Esophagus squamous epithelium (tissue), 4 donors: ENCODE results near the gene CAMK2D.

Experiments used
- POLR2A ChIP-seq, 4 donors: fragments of 450-650 bp; IDR thresholded peaks; one replicate each; pipeline ENCODE4 v1.6.1; 2017; ENCODE audit warnings: antibody characterized with exemption in 4 of 4, mild to moderate bottlenecking in 4 of 4, moderate library complexity in 3 of 4
- TF ChIP-seq, protein P1 (sequence below), 6 experiments: fragments of 450-650 bp in 4 of 6; fragments of 200-600 bp in 2 of 6; sonication (generic) in 2 of 6; IDR thresholded peaks; one replicate each; pipeline ENCODE4 v1.5.1; 2016 to 2019; ENCODE audit warnings: antibody characterized with exemption in 6 of 6, mild to moderate bottlenecking in 4 of 6, moderate library complexity in 4 of 6

DNA sequence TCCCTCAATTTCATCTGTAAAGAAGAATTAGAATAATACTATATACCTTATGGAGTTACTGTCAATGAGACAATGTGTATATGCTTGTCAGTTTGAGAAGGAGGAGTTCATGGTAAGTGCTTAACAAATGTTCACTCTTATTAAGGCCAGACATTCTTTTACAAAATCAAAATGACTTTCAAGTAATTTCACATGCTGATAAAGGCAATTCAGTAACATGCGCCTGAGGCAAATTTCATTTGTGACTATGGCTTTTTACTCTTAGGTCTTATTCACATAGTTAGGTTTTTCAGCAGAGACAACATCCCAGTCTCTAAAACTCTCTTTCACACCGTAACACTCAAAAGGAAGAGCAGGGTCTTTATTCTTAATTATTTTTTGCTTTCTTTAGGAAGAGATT is 174.4 kb downstream of the CAMK2D start:
- TF ChIP-seq, protein P1, sequence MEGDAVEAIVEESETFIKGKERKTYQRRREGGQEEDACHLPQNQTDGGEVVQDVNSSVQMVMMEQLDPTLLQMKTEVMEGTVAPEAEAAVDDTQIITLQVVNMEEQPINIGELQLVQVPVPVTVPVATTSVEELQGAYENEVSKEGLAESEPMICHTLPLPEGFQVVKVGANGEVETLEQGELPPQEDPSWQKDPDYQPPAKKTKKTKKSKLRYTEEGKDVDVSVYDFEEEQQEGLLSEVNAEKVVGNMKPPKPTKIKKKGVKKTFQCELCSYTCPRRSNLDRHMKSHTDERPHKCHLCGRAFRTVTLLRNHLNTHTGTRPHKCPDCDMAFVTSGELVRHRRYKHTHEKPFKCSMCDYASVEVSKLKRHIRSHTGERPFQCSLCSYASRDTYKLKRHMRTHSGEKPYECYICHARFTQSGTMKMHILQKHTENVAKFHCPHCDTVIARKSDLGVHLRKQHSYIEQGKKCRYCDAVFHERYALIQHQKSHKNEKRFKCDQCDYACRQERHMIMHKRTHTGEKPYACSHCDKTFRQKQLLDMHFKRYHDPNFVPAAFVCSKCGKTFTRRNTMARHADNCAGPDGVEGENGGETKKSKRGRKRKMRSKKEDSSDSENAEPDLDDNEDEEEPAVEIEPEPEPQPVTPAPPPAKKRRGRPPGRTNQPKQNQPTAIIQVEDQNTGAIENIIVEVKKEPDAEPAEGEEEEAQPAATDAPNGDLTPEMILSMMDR (IDR thresholded peaks at IDR 0.05), result no peak
- no peak for TF ChIP-seq POLR2A (IDR thresholded peaks at IDR 0.05)
